GM23338 (cell line): ENCODE data around the gene MYO5B. TPM values are rescaled to one million over a fixed set of nuclear protein-coding genes. Genes with fewer than 3 reads are reported as not detected.

ENCODE experiments used
- ATAC-seq: fragments of 200-7000 bp; cut with Tn5 transposase; 3 replicates; pipeline ENCODE4 v1.9.1; 2020
- DNase-seq: peaks from one replicate; pipeline ENCODE4 v3.0.0-alpha.2; 2015; ENCODE audit warnings: low spot score
- H2AFZ ChIP-seq: fragments of 200-600 bp; sonication (generic); 2 replicates; pipeline ENCODE4 v1.8.0; 2016; ENCODE audit warnings: antibody characterized with exemption, mild to moderate bottlenecking, moderate library complexity
- H3F3A ChIP-seq: fragments of 200-600 bp; sonication (generic); replicated peaks from 2 replicates; pipeline ENCODE4 v1.8.0; 2017; ENCODE audit warnings: antibody characterized with exemption, mixed run types, low read depth
- H3K27ac ChIP-seq: fragments of 200-600 bp; sonication (generic); 2 replicates; pipeline ENCODE4 v1.6.1; 2016; ENCODE audit warnings: low read depth
- H3K27me3 ChIP-seq: fragments of 200-600 bp; sonication (generic); 2 replicates; pipeline ENCODE4 v1.8.0; 2016; ENCODE audit warnings: mild to moderate bottlenecking, mixed run types, moderate library complexity; ENCODE audit not compliant: insufficient read depth
- H3K36me3 ChIP-seq: fragments of 200-600 bp; sonication (generic); 2 replicates; pipeline ENCODE4 v1.8.0; 2016; ENCODE audit warnings: mild to moderate bottlenecking; ENCODE audit not compliant: insufficient read depth
- H3K4me1 ChIP-seq: fragments of 200-600 bp; sonication (generic); 2 replicates; pipeline ENCODE4 v1.8.0; 2016; ENCODE audit warnings: mild to moderate bottlenecking, moderate library complexity; ENCODE audit not compliant: insufficient read depth
- H3K4me2 ChIP-seq: fragments of 200-600 bp; sonication (generic); 2 replicates; pipeline ENCODE4 v1.7.1; 2017; ENCODE audit warnings: mixed run types
- H3K4me3 ChIP-seq: fragments of 200-600 bp; sonication (generic); 2 replicates; pipeline ENCODE4 v1.6.1; 2016; ENCODE audit warnings: mixed run types
- H3K79me2 ChIP-seq: fragments of 200-600 bp; sonication (generic); replicated peaks from 2 replicates; pipeline ENCODE4 v1.8.0; 2017; ENCODE audit warnings: mild to moderate bottlenecking; ENCODE audit not compliant: insufficient read depth
- H3K9me2 ChIP-seq: fragments of 200-600 bp; sonication (generic); 2 replicates; pipeline ENCODE4 v1.8.0; 2017; ENCODE audit not compliant: insufficient read depth
- H4K20me1 ChIP-seq: fragments of 200-600 bp; sonication (generic); replicated peaks from 2 replicates; pipeline ENCODE4 v1.8.0; 2017; ENCODE audit warnings: mild to moderate bottlenecking; ENCODE audit not compliant: insufficient read depth
- H3K27ac Mint-ChIP-seq: 2 replicates; pipeline ENCODE4 v1.8.0; 2020; ENCODE audit warnings: inconsistent platforms, mild to moderate bottlenecking, moderate library complexity, mixed read lengths
- H3K27me3 Mint-ChIP-seq: 3 replicates; pipeline ENCODE4 v1.8.0; 2022; ENCODE audit warnings: low read depth, mild to moderate bottlenecking, moderate library complexity, mixed read lengths, inconsistent platforms; ENCODE audit not compliant: insufficient read depth, poor library complexity
- H3K36me3 Mint-ChIP-seq: 3 replicates; pipeline ENCODE4 v1.8.0; 2021; ENCODE audit warnings: low read depth, mild to moderate bottlenecking, inconsistent platforms, moderate library complexity, mixed read lengths
- H3K4me1 Mint-ChIP-seq: 3 replicates; pipeline ENCODE4 v1.8.0; 2020; ENCODE audit warnings: mild to moderate bottlenecking, inconsistent platforms, mixed read lengths
- H3K4me3 Mint-ChIP-seq: 3 replicates; pipeline ENCODE4 v1.8.0; 2021; ENCODE audit warnings: moderate library complexity, mild to moderate bottlenecking, inconsistent platforms, mixed read lengths
- H3K9me3 Mint-ChIP-seq: 3 replicates; pipeline ENCODE4 v1.8.0; 2020; ENCODE audit warnings: moderate library complexity, mild to moderate bottlenecking, inconsistent platforms, mixed read lengths
- CREB1 ChIP-seq: fragments of 250-450 bp; sonication (Bioruptor Pico); IDR thresholded peaks from 2 replicates; pipeline ENCODE4 v1.5.0; 2020; ENCODE audit warnings: low read depth, mild to moderate bottlenecking, moderate library complexity
- CTCF ChIP-seq, 2 experiments: fragments of 200-600 bp in 1 of 2; sonication (generic) in 1 of 2; conservative IDR thresholded peaks; 2 replicates each; pipeline versions ENCODE4 v1.5.1 to v1.6.1; 2016 to 2017; ENCODE audit warnings: antibody characterized with exemption in 2 of 2, low read depth in 2 of 2, mild to moderate bottlenecking in 2 of 2, moderate library complexity in 1 of 2
- EZH2 ChIP-seq: fragments of 200-600 bp; sonication (generic); IDR thresholded peaks from one replicate; pipeline ENCODE4 v1.8.0; 2017; ENCODE audit warnings: antibody characterized with exemption, mild to moderate bottlenecking, low read depth; ENCODE audit not compliant: unreplicated experiment
- EZH2phosphoT487 ChIP-seq: fragments of 200-600 bp; sonication (generic); IDR thresholded peaks from one replicate; pipeline ENCODE4 v1.8.1; 2018; ENCODE audit warnings: antibody characterized with exemption; ENCODE audit not compliant: unreplicated experiment
- JUNB ChIP-seq: IDR thresholded peaks from one replicate; pipeline ENCODE4 v1.6.1; 2016; ENCODE audit warnings: antibody characterized with exemption; ENCODE audit not compliant: unreplicated experiment
- NANOG ChIP-seq: IDR thresholded peaks from 2 replicates; pipeline ENCODE4 v1.6.1; 2016; ENCODE audit warnings: antibody characterized with exemption, borderline replicate concordance
- POLR2AphosphoS5 ChIP-seq: IDR thresholded peaks from 2 replicates; pipeline ENCODE4 v1.6.1; 2016; ENCODE audit warnings: antibody characterized with exemption, low read depth
- ZNF114 ChIP-seq: fragments of 250-450 bp; sonication (Bioruptor Pico); IDR thresholded peaks from 2 replicates; pipeline ENCODE4 v1.5.0; 2020; ENCODE audit warnings: mild to moderate bottlenecking, moderate library complexity
- ZNF331 ChIP-seq: fragments of 250-450 bp; sonication (Bioruptor Pico); IDR thresholded peaks from 2 replicates; pipeline ENCODE4 v1.5.0; 2020; ENCODE audit warnings: low read depth, mild to moderate bottlenecking, moderate library complexity
- polyA plus RNA-seq: library from polyadenylated mRNA; unstranded; fragments of >200 nt; fragmentation: Nextera tagmentation; extraction: Ambion mirVana; gene quantifications from 2 replicates; pipeline ENCODE4 v1.2.1, GENCODE V29; 2016
- total RNA-seq: library from RNA; depleted of rRNA; stranded (reverse); fragments of >200 nt; shearing (Covaris generic); gene quantifications from 2 replicates; pipeline ENCODE4 v1.2.3, GENCODE V29; 2014
- TF ChIP-seq, protein P1 (sequence below): IDR thresholded peaks from 2 replicates; pipeline ENCODE4 v1.6.1; 2016; ENCODE audit warnings: antibody characterized with exemption
- TF ChIP-seq, protein P2 (sequence below): fragments of 250-450 bp; sonication (Bioruptor Pico); IDR thresholded peaks from 2 replicates; pipeline ENCODE4 v1.5.0; 2020; ENCODE audit warnings: mild to moderate bottlenecking, moderate library complexity

Gene MYO5B
- total and polyA plus RNA-seq, 2 experiments from 2014 or later: 3.2 to 19.1 TPM

GRCh38 chr18:49878015-49878414, 316.9 kb downstream of the MYO5B start:
- H4K20me1 ChIP-seq: no peaks in the 10 kb centered on the region
- no peaks in the 10 kb centered on the region for H3F3A ChIP-seq
- no peaks in the 10 kb centered on the region for H3K27me3 ChIP-seq
- no peak overlapping the region for H2AFZ ChIP-seq
- DNase-seq (no peak), ATAC-seq (no peak)
- H3K36me3 ChIP-seq: no peaks in the 10 kb centered on the region
- Mint-ChIP-seq H3K4me3 (no peak overlapping the region), H3K9me3 (no peaks in the 10 kb centered on the region), H3K27ac (no peak overlapping the region), H3K27me3 (peaks cover 2% of the 10 kb centered on the region), H3K4me1 (peaks cover 5% of the 10 kb centered on the region), H3K36me3 (no peaks in the 10 kb centered on the region)
- no peaks in the 10 kb centered on the region for H3K4me1 ChIP-seq
- no peaks in the 10 kb centered on the region for H3K79me2 ChIP-seq
- H3K4me3 ChIP-seq: no peak overlapping the region
- H3K4me2 ChIP-seq: no peak overlapping the region
- no peak for TF ChIP-seq NANOG
- H3K9me2 ChIP-seq: no peaks in the 10 kb centered on the region
- H3K27ac ChIP-seq: no peak overlapping the region

DNA sequence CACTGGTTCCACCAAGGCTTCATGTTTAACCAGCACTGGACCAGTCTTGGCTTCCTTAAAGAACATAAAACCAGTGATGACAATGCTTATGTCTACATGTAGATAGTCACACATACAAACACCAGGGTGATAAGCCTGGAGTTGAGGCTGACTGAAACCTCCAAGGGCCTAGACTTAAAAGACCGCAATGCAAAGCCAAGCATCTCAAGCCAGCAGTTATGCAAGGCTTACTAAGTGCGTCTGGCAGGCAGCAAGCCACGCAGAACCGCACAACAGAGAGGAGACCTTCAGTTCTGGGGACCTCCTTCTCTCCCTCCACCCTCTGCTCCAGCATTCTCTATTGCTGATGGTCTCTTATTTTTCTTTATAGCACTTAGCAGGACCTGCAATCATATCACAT, 318.4 kb downstream of the MYO5B start:
- Mint-ChIP-seq H3K9me3 (no peaks in the 10 kb centered on the region), H3K27me3 (peaks cover 3% of the 10 kb centered on the region), H3K36me3 (no peaks in the 10 kb centered on the region), H3K27ac (no peak overlapping the region), H3K4me1 (peaks cover 5% of the 10 kb centered on the region), H3K4me3 (no peak overlapping the region)
- H3K79me2 ChIP-seq: no peaks in the 10 kb centered on the region
- H3K27me3 ChIP-seq: no peaks in the 10 kb centered on the region
- H3K4me2 ChIP-seq: no peak overlapping the region
- no peak overlapping the region for H3K4me3 ChIP-seq
- no peak overlapping the region for H2AFZ ChIP-seq
- no peak for ATAC-seq
- H3K27ac ChIP-seq: no peak overlapping the region
- no peaks in the 10 kb centered on the region for H4K20me1 ChIP-seq
- H3F3A ChIP-seq: no peaks in the 10 kb centered on the region
- no peaks in the 10 kb centered on the region for H3K4me1 ChIP-seq
- no peak for DNase-seq
- no peaks in the 10 kb centered on the region for H3K36me3 ChIP-seq
- no peaks in the 10 kb centered on the region for H3K9me2 ChIP-seq
- TF ChIP-seq, protein P1, sequence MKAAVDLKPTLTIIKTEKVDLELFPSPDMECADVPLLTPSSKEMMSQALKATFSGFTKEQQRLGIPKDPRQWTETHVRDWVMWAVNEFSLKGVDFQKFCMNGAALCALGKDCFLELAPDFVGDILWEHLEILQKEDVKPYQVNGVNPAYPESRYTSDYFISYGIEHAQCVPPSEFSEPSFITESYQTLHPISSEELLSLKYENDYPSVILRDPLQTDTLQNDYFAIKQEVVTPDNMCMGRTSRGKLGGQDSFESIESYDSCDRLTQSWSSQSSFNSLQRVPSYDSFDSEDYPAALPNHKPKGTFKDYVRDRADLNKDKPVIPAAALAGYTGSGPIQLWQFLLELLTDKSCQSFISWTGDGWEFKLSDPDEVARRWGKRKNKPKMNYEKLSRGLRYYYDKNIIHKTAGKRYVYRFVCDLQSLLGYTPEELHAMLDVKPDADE: no peak
- TF ChIP-seq EZH2 (no peak), POLR2AphosphoS5 (no peak), EZH2phosphoT487 (no peak), CREB1 (CRISPR knock-in tag) (no peak), ZNF114 (CRISPR knock-in tag) (no peak), NANOG (no peak), CTCF (conservative IDR thresholded peaks at IDR 0.05; ENCODE audit: low read depth in 2 of 2) (no peak), ZNF331 (CRISPR knock-in tag) (no peak), JUNB (no peak)
- TF ChIP-seq, protein P2, sequence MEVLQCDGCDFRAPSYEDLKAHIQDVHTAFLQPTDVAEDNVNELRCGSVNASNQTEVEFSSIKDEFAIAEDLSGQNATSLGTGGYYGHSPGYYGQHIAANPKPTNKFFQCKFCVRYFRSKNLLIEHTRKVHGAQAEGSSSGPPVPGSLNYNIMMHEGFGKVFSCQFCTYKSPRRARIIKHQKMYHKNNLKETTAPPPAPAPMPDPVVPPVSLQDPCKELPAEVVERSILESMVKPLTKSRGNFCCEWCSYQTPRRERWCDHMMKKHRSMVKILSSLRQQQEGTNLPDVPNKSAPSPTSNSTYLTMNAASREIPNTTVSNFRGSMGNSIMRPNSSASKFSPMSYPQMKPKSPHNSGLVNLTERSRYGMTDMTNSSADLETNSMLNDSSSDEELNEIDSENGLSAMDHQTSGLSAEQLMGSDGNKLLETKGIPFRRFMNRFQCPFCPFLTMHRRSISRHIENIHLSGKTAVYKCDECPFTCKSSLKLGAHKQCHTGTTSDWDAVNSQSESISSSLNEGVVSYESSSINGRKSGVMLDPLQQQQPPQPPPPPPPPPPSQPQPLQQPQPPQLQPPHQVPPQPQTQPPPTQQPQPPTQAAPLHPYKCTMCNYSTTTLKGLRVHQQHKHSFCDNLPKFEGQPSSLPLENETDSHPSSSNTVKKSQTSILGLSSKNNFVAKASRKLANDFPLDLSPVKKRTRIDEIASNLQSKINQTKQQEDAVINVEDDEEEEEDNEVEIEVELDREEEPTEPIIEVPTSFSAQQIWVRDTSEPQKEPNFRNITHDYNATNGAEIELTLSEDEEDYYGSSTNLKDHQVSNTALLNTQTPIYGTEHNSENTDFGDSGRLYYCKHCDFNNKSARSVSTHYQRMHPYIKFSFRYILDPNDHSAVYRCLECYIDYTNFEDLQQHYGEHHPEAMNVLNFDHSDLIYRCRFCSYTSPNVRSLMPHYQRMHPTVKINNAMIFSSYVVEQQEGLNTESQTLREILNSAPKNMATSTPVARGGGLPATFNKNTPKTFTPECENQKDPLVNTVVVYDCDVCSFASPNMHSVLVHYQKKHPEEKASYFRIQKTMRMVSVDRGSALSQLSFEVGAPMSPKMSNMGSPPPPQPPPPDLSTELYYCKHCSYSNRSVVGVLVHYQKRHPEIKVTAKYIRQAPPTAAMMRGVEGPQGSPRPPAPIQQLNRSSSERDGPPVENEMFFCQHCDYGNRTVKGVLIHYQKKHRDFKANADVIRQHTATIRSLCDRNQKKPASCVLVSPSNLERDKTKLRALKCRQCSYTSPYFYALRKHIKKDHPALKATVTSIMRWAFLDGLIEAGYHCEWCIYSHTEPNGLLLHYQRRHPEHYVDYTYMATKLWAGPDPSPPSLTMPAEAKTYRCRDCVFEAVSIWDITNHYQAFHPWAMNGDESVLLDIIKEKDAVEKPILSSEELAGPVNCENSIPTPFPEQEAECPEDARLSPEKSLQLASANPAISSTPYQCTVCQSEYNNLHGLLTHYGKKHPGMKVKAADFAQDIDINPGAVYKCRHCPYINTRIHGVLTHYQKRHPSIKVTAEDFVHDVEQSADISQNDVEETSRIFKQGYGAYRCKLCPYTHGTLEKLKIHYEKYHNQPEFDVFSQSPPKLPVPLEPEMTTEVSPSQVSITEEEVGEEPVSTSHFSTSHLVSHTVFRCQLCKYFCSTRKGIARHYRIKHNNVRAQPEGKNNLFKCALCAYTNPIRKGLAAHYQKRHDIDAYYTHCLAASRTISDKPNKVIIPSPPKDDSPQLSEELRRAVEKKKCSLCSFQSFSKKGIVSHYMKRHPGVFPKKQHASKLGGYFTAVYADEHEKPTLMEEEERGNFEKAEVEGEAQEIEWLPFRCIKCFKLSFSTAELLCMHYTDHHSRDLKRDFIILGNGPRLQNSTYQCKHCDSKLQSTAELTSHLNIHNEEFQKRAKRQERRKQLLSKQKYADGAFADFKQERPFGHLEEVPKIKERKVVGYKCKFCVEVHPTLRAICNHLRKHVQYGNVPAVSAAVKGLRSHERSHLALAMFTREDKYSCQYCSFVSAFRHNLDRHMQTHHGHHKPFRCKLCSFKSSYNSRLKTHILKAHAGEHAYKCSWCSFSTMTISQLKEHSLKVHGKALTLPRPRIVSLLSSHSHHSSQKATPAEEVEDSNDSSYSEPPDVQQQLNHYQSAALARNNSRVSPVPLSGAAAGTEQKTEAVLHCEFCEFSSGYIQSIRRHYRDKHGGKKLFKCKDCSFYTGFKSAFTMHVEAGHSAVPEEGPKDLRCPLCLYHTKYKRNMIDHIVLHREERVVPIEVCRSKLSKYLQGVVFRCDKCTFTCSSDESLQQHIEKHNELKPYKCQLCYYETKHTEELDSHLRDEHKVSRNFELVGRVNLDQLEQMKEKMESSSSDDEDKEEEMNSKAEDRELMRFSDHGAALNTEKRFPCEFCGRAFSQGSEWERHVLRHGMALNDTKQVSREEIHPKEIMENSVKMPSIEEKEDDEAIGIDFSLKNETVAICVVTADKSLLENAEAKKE: no peak
